Keratinocyte (primary cell): ENCODE results near the gene SLC8A1. TPM values are rescaled to one million over a fixed set of nuclear protein-coding genes. Genes with fewer than 3 reads are reported as not detected.

Source experiments
- DNase-seq: peaks from one replicate; pipeline ENCODE4 v3.0.0-alpha.2; 2011; ENCODE audit warnings: low read depth, missing footprints, low spot score
- FAIRE-seq: peaks from 2 replicates; lab custom pipeline; 2011; peaks lifted over from hg19 to GRCh38; lab: Jason Lieb, UNC
- H2AFZ ChIP-seq: 2 replicates; pipeline ENCODE4 v1.6.0; 2012; ENCODE audit warnings: low read length, control low read depth, inconsistent platforms; ENCODE audit not compliant: control insufficient read depth
- H3K27ac ChIP-seq: 2 replicates; pipeline ENCODE4 v1.5.1; 2011; ENCODE audit warnings: low read length; ENCODE audit not compliant: control insufficient read depth, insufficient read depth
- H3K27me3 ChIP-seq: 3 replicates; pipeline ENCODE4 v1.6.0; 2011; ENCODE audit warnings: low read length; ENCODE audit not compliant: control insufficient read depth, insufficient read depth; ENCODE audit errors: extremely low read depth
- H3K36me3 ChIP-seq, 2 experiments: 2 replicates in 1 of 2; 3 replicates in 1 of 2; pipeline ENCODE4 v1.5.1; 2011; ENCODE audit warnings: low read length in 2 of 2, mild to moderate bottlenecking in 1 of 2; ENCODE audit not compliant: control insufficient read depth in 2 of 2, insufficient read depth in 2 of 2; ENCODE audit errors: extremely low read depth in 1 of 2
- H3K4me1 ChIP-seq: 3 replicates; pipeline ENCODE4 v1.5.1; 2011; ENCODE audit warnings: low read length; ENCODE audit not compliant: control insufficient read depth, insufficient read depth; ENCODE audit errors: extremely low read depth
- H3K4me2 ChIP-seq: 3 replicates; pipeline ENCODE4 v1.6.0; 2011; ENCODE audit warnings: low read depth, low read length; ENCODE audit not compliant: control insufficient read depth, insufficient read depth; ENCODE audit errors: extremely low read depth
- H3K4me3 ChIP-seq, 3 experiments: fragments of 200-600 bp in 1 of 3; sonication (generic) in 1 of 3; 2 replicates in 2 of 3; 3 replicates in 1 of 3; pipeline ENCODE4 v1.5.1; 2011 to 2016; ENCODE audit warnings: low read length in 3 of 3, mild to moderate bottlenecking in 3 of 3, control low read depth in 2 of 3, inconsistent platforms in 1 of 3, low read depth in 1 of 3, mixed read lengths in 1 of 3, mixed run types in 1 of 3, moderate library complexity in 1 of 3; ENCODE audit not compliant: control insufficient read depth in 2 of 3, insufficient read depth in 2 of 3; ENCODE audit errors: extremely low read depth in 1 of 3
- H3K79me2 ChIP-seq: 2 replicates; pipeline ENCODE4 v1.6.0; 2012; ENCODE audit warnings: low read length; ENCODE audit not compliant: control insufficient read depth, insufficient read depth
- H3K9ac ChIP-seq: 3 replicates; pipeline ENCODE4 v1.6.0; 2011; ENCODE audit warnings: low read length; ENCODE audit not compliant: control insufficient read depth, insufficient read depth; ENCODE audit errors: extremely low read depth
- H3K9me1 ChIP-seq: 3 replicates; pipeline ENCODE4 v1.6.0; 2011; ENCODE audit warnings: low read length; ENCODE audit not compliant: control insufficient read depth, insufficient read depth; ENCODE audit errors: extremely low read depth
- H3K9me3 ChIP-seq: 2 replicates; pipeline ENCODE4 v1.5.1; 2012; ENCODE audit warnings: low read depth, low read length; ENCODE audit not compliant: control insufficient read depth
- H4K20me1 ChIP-seq: 3 replicates; pipeline ENCODE4 v1.6.0; 2011; ENCODE audit warnings: low read length; ENCODE audit not compliant: control insufficient read depth, insufficient read depth; ENCODE audit errors: extremely low read depth
- CTCF ChIP-seq, 3 experiments: IDR thresholded peaks in 1 of 3; conservative IDR thresholded peaks in 1 of 3; optimal IDR thresholded peaks in 1 of 3; 2 replicates in 2 of 3; 3 replicates in 1 of 3; pipeline versions ENCODE3 to v1.5.1; 2011; ENCODE audit warnings: low read length in 3 of 3, mild to moderate bottlenecking in 3 of 3, moderate library complexity in 2 of 3, control low read depth in 1 of 3, inconsistent platforms in 1 of 3; ENCODE audit not compliant: insufficient read depth in 2 of 3; ENCODE audit errors: extremely low read depth in 1 of 3
- EZH2 ChIP-seq: IDR thresholded peaks from one replicate; pipeline ENCODE4 v1.6.1; 2012; ENCODE audit warnings: inconsistent platforms, mild to moderate bottlenecking, low read length, moderate library complexity
- dilution Hi-C: fragments of 300-500 bp; cut with MboI; formaldehyde crosslinking; loops from one replicate; pipeline ENCODE4 v1.7.0; 2020; ENCODE audit warnings: low sequenced_read_pairs; ENCODE audit not compliant: extremely low pct_ligation_motif_present
- polyA plus RNA-seq, 5 experiments: library from polyadenylated mRNA; depleted of rRNA in 3 of 5; stranded (reverse) in 3 of 5; stranded (forward) in 1 of 5; unstranded in 1 of 5; fragments of >200 nt; gene quantifications; 1 replicate in 1 of 5; 2 replicates in 3 of 5; 3 replicates in 1 of 5; pipeline versions ENCODE4 v1.2.1 to v1.2.3, GENCODE V29; 2011 to 2012; ENCODE audit warnings: missing spikeins in 2 of 5, low read depth in 1 of 5, low replicate concordance in 1 of 5

SLC8A1 gene
- polyA plus RNA-seq, 1 donor (not counting 4 experiments of a cell fraction or from before 2014, with no cell fraction given) = 2.7 TPM

DNA sequence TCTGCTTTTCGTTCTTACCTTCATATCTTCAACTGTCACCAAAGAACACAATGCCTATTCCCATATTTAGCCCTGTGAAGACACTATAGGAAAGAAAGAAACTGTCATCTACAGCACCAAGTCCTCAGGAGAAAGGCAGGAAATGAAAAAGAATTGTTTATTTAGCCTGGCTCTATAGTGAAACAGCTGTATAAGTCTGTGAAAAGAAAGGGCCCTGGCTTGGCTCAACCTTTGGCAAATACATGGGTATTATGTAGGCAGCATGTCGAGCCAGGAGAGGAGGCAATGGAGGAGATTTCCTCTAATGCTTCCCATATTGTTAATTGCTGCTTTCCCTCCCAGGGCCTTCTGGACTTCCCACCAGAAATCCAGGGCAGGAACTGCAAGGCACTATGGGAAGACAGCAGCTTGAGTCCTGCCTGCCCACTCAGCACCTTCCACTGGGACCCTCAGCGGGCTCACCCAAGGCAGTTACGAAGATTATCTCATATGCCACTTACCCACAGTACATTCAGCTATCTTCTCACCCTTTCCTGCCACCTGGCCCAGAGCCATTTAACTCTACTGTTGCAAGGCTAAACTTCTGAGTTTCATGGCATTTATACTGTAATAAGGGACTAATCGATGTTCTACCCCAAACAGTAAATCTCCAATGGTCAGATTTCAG, 30.1 kb downstream of the SLC8A1 start:
- Histone ChIP-seq H3K9me1 (no peaks in the 10 kb centered on the region), H3K4me2 (no peak overlapping the region), H3K36me3 (no peaks in the 10 kb centered on the region), H3K4me1 (no peaks in the 10 kb centered on the region), H3K27ac (no peak overlapping the region), H3K27me3 (no peaks in the 10 kb centered on the region), H2AFZ (no peak overlapping the region), H3K79me2 (no peaks in the 10 kb centered on the region), H3K9me3 (no peaks in the 10 kb centered on the region), H3K4me3 (no peak overlapping the region), H4K20me1 (no peaks in the 10 kb centered on the region), H3K9ac (no peak overlapping the region)
- TF ChIP-seq EZH2 = no peak
- no peak for TF ChIP-seq CTCF (optimal IDR thresholded peaks at IDR 0.05 in 1 of 3, IDR thresholded peaks at IDR 0.05 in 1 of 3, conservative IDR thresholded peaks at IDR 0.05 in 1 of 3; ENCODE audit: extremely low read depth in 1 of 3, insufficient read depth in 2 of 3, low read length in 3 of 3)
- dilution Hi-C loops = no loop called here
- DNase-seq (no peak), FAIRE-seq (no peak)

DNA sequence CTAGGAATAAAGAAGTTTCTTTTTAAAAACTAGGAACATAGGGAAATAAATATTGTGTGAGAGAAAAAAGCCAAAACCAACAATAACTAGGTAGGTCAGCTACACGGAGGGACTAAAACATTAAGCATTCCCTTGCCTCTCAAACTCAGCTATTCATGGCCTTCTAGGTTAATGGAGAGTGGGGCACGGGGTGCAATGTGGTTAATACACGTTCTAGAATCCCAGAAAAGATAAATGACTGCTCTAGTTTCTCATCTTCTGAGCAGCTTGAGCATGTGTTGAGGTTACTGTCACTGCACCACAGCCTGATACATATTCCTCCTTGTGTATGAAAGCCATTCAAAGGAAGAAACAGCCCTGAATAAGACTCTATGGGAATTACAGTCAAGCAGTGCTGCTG, 31.4 kb downstream of the SLC8A1 start:
- Histone ChIP-seq H3K4me1 (peaks cover 5% of the 10 kb centered on the region), H3K27ac (no peak overlapping the region), H4K20me1 (no peaks in the 10 kb centered on the region), H3K4me2 (no peak overlapping the region), H3K9me1 (no peaks in the 10 kb centered on the region), H3K9ac (no peak overlapping the region), H3K79me2 (no peaks in the 10 kb centered on the region), H2AFZ (no peak overlapping the region), H3K4me3 (no peak overlapping the region), H3K27me3 (no peaks in the 10 kb centered on the region), H3K36me3 (no peaks in the 10 kb centered on the region), H3K9me3 (no peaks in the 10 kb centered on the region)
- no peak for DNase-seq
- no peak for FAIRE-seq
- dilution Hi-C loops = no loop called here
- TF ChIP-seq CTCF (optimal IDR thresholded peaks at IDR 0.05 in 1 of 3, IDR thresholded peaks at IDR 0.05 in 1 of 3, conservative IDR thresholded peaks at IDR 0.05 in 1 of 3; ENCODE audit: extremely low read depth in 1 of 3, insufficient read depth in 2 of 3, low read length in 3 of 3) (no peak), EZH2 (no peak)
